ENCODE results near the gene SLC12A6. TPM values are rescaled to one million over a fixed set of nuclear protein-coding genes. Genes with fewer than 3 reads are reported as not detected.
"Not testable (repeated sequence)": the region's sequence is repeated elsewhere in the genome, so short reads cannot be mapped to it uniquely, and the experiment has no call there.

Gene SLC12A6
- polyA plus RNA-seq, 1 experiment = 21.1 TPM

DNA sequence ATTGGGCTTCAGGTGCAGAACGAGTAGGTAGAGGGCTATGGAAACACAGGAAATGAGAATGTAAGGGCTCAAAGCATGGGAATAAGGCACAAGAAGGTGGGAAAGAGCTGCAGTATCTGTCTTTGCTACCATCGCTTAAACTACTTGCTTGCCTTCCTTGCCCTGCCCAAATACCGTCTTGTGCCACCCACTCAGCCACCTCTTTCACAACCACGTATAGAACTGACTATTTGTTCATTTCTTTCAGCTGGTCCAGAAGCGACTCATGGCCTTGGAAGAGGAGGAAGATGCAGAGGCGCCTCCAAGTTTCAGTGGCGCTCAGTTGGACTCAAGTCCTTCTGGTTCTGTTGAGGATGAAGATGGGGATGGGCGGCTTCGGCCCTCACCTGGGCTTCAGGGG lies 17.7 kb upstream of the SLC12A6 start:
- no peaks in the 10 kb centered on the region for H3K27me3 ChIP-seq (ENCODE audit: control insufficient read depth, insufficient read depth, low read length)
- CTCF ChIA-PET = interaction anchor here (2.4 to 3.4 kb wide), 2 partner anchors 12 kb away, joined by 12 to 19 read pairs; partner anchors contain the start of genes LPCAT4, NOP10 and NUTM1
- H3K36me3 ChIP-seq (ENCODE audit: control insufficient read depth, insufficient read depth, low read length) = peaks cover 11% of the 10 kb centered on the region
- no peak for DNase-seq (ENCODE audit: low read depth)
- H3K4me3 ChIP-seq (ENCODE audit: low read depth, low read length) = no peak overlapping the region
- TF ChIP-seq, protein P1, sequence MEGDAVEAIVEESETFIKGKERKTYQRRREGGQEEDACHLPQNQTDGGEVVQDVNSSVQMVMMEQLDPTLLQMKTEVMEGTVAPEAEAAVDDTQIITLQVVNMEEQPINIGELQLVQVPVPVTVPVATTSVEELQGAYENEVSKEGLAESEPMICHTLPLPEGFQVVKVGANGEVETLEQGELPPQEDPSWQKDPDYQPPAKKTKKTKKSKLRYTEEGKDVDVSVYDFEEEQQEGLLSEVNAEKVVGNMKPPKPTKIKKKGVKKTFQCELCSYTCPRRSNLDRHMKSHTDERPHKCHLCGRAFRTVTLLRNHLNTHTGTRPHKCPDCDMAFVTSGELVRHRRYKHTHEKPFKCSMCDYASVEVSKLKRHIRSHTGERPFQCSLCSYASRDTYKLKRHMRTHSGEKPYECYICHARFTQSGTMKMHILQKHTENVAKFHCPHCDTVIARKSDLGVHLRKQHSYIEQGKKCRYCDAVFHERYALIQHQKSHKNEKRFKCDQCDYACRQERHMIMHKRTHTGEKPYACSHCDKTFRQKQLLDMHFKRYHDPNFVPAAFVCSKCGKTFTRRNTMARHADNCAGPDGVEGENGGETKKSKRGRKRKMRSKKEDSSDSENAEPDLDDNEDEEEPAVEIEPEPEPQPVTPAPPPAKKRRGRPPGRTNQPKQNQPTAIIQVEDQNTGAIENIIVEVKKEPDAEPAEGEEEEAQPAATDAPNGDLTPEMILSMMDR (IDR thresholded peaks at IDR 0.05; ENCODE audit: insufficient read depth, low read depth, low read length) = no peak
- POLR2A ChIA-PET = no interaction called here

DNA sequence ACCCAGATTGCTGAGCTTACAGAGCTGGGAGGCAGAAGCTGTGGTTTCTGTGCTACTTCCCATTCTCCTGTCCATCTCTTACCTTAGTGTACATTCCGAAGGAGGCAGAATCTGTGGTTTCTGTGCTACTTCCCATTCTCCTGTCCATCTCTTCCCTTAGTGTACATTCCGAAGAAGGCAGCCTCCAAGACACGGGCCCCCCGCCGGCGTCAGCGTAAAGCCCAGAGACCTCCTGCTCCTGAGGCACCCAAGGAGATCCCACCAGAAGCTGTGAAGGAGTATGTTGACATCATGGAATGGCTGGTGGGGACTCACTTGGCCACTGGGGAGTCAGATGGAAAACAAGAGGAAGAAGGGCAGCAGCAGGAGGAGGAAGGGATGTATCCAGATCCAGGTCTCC lies 16.7 kb upstream of the SLC12A6 start:
- ChIA-PET CTCF (interaction anchor here (0.5 to 3.4 kb wide), 3 partner anchors 11 to 189 kb away, joined by 4 to 19 read pairs (median 12); partner anchors contain the start of genes LPCAT4, NOP10 and NUTM1), POLR2A (no interaction called here)
- H3K36me3 ChIP-seq (ENCODE audit: control insufficient read depth, insufficient read depth, low read length) = peaks cover 8% of the 10 kb centered on the region
- no peaks in the 10 kb centered on the region for H3K27me3 ChIP-seq (ENCODE audit: control insufficient read depth, insufficient read depth, low read length)
- TF ChIP-seq, protein P1 (IDR thresholded peaks at IDR 0.05; ENCODE audit: insufficient read depth, low read depth, low read length) = no peak
- DNase-seq (ENCODE audit: low read depth) = no peak
- H3K4me3 ChIP-seq (ENCODE audit: low read depth, low read length) = no peak overlapping the region

DNA sequence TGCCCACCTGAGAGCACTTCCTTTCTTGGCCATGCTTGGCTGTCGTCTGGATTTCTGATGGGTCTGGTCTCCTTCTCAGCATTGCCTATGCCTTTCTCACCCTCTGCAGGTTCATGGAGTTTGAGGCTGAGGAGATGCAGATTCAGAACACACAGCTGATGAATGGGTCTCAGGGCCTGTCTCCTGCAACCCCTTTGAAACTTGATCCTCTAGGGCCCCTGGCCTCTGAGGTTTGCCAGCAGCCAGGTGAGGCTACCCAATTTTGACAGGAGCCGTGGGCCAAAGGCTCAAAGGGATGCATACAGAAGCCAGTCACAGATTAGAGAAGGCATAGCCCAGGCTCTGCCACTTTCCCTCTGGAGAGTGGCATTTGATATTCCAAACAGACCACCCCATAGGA lies 16.0 kb upstream of the SLC12A6 start:
- no peak overlapping the region for H3K4me3 ChIP-seq (ENCODE audit: low read depth, low read length)
- no peak for DNase-seq (ENCODE audit: low read depth)
- POLR2A ChIA-PET = interaction anchor here (0.6 kb wide), 1 partner anchor 40 kb away, joined by 6 read pairs; no protein-coding TSS in a partner anchor
- peaks cover 4% of the 10 kb centered on the region for H3K36me3 ChIP-seq (ENCODE audit: control insufficient read depth, insufficient read depth, low read length)
- H3K27me3 ChIP-seq (ENCODE audit: control insufficient read depth, insufficient read depth, low read length) = no peaks in the 10 kb centered on the region; the same call in 1 of the 2 replicates
- CTCF ChIA-PET = interaction anchor here (1.2 to 3.4 kb wide), 3 partner anchors 8 to 14 kb away, joined by 5 to 19 read pairs (median 12); partner anchors contain the start of genes LPCAT4, NOP10 and NUTM1
- TF ChIP-seq, protein P1 (IDR thresholded peaks at IDR 0.05; ENCODE audit: insufficient read depth, low read depth, low read length) = no peak

DNA sequence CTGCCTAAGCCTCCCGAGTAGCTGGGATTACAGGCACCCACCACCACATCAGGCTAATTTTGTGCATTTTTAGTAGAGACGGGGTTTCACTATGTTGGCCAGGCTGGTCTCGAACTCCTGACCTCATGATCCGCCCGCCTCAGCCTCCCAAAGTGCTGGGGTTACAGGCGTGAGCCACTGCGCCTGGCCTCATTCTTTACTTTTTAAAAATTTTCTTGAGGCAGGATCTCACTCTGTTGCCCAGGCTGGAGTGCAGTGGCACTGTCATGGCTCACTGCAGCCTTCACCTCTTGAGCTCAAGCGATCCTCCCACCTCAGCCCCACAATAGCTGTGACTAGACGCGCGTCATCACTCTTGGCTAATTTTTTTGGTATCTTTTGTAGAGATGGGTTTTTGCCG lies 15.4 kb upstream of the SLC12A6 start:
- CTCF ChIA-PET = interaction anchor here (1.1 to 2.4 kb wide), 4 partner anchors 9 to 112 kb away, joined by 3 to 12 read pairs (median 6); partner anchors contain the start of genes LPCAT4, NOP10 and NUTM1
- H3K4me3 ChIP-seq (ENCODE audit: low read depth, low read length); DNase-seq (ENCODE audit: low read depth); H3K27me3 ChIP-seq (ENCODE audit: control insufficient read depth, insufficient read depth, low read length); POLR2A ChIA-PET; H3K36me3 ChIP-seq (ENCODE audit: control insufficient read depth, insufficient read depth, low read length): not testable (repeated sequence)

DNA sequence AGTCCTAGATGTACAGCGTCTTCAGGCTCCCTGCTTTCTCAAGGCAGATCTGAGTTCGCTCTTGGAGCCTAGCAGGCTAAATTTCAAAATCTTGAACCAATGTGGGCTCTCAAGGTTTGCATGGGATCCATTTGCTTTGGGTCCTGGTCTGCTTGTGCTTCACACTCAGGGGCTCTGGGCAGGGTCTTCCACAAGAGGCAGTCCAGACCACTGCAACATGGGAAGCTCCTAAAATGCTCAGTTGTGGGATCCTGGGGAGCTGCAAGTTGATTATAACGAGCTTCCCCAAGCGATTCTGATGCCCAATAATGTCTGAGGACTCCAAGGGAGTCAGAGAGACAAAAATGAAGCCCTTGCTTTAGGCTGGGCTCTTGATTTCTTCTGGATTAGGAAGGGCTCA lies 12.2 kb upstream of the SLC12A6 start:
- ChIA-PET CTCF (no interaction called here), POLR2A (no interaction called here)
- no peak overlapping the region for H3K4me3 ChIP-seq (ENCODE audit: low read depth, low read length)
- TF ChIP-seq, protein P1 (IDR thresholded peaks at IDR 0.05; ENCODE audit: insufficient read depth, low read depth, low read length) = no peak
- no peaks in the 10 kb centered on the region; the same call in 1 of the 2 replicates for H3K36me3 ChIP-seq (ENCODE audit: control insufficient read depth, insufficient read depth, low read length)
- no peaks in the 10 kb centered on the region; the same call in none of the 2 replicates for H3K27me3 ChIP-seq (ENCODE audit: control insufficient read depth, insufficient read depth, low read length)
- DNase-seq (ENCODE audit: low read depth) = no peak
